Thyroid gland (tissue), 4 donors: Measurements from ENCODE around the gene ATP8B1. TPM values are rescaled to one million over a fixed set of nuclear protein-coding genes. Genes with fewer than 3 reads are reported as not detected.

ENCODE experiments used
- DNase-seq, 2 donors: peaks; one replicate each; pipeline ENCODE4 v3.0.0-alpha.2; 2019
- H3K27ac ChIP-seq, 3 donors: fragments of 200-600 bp; sonication (generic); 1 replicate in 2 of 3; 2 replicates in 1 of 3; pipeline ENCODE4 v1.5.1; 2016 to 2019; ENCODE audit warnings: mild to moderate bottlenecking in 1 of 3, moderate library complexity in 1 of 3
- H3K27me3 ChIP-seq: fragments of 200-600 bp; sonication (generic); one replicate; pipeline ENCODE4 v1.5.1; 2019
- H3K36me3 ChIP-seq, 2 donors: fragments of 200-600 bp; sonication (generic); one replicate each; pipeline ENCODE4 v1.5.1; 2016 to 2019
- H3K4me1 ChIP-seq, 2 donors: fragments of 200-600 bp; sonication (generic); one replicate each; pipeline ENCODE4 v1.5.1; 2017 to 2019
- H3K4me3 ChIP-seq, 3 donors: fragments of 200-600 bp; sonication (generic); replicated peaks in 1 of 3; 1 replicate in 2 of 3; 2 replicates in 1 of 3; pipeline ENCODE4 v1.5.1; 2016; ENCODE audit warnings: mild to moderate bottlenecking in 1 of 3
- H3K9me3 ChIP-seq: fragments of 200-600 bp; sonication (generic); one replicate; pipeline ENCODE4 v1.5.1; 2017
- POLR2A ChIP-seq, 2 donors: fragments of 450-650 bp; IDR thresholded peaks; one replicate each; pipeline ENCODE4 v1.6.1; 2017; ENCODE audit warnings: antibody characterized with exemption in 2 of 2, mild to moderate bottlenecking in 2 of 2, moderate library complexity in 1 of 2
- WGBS, 2 donors: methylation state at CpG; one replicate each; pipeline ENCODE4 v1.1.5; 2017; 5-methylcytosine and 5-hydroxymethylcytosine counted together
- intact Hi-C: fragments of 100-400 bp; cut with DNase I; formaldehyde crosslinking; loops from one replicate; pipeline ENCODE4 v1.15.1; 2023
- total RNA-seq, 4 donors: library from RNA; depleted of rRNA; stranded (reverse); fragments of >200 nt; gene quantifications; one replicate each; pipeline ENCODE4 v1.2.3, GENCODE V29; 2016
- TF ChIP-seq, protein P1 (sequence below), 6 experiments: fragments of 200-600 bp in 3 of 6; fragments of 450-650 bp in 3 of 6; sonication (generic) in 3 of 6; IDR thresholded peaks; one replicate each; pipeline ENCODE4 v1.5.1; 2016 to 2019; ENCODE audit warnings: antibody characterized with exemption in 6 of 6, mild to moderate bottlenecking in 2 of 6, inconsistent platforms in 1 of 6, moderate library complexity in 1 of 6

The ATP8B1 gene
- total RNA-seq, 4 donors from 2014 or later: 45.8 to 71.8 (median 58.2) TPM

DNA sequence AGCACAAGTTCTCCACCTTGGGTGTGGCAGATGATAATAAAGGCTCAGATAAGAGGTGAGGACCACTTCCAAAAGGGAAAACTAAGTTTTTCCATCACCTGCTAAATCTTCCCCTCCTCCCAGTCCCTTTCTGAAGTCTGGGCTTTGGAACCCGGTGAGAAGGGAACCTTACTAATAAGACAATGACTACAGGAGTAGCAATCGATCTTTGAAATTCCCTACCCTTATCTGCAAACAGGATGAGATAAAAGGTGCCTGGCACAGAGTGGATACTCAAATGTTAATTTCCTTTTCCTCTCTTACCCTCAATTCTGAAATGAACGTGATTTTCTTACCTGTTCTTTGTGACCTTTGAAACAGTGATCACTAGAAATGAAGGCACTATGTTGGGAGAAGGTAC, 111.8 kb downstream of the ATP8B1 start:
- no peak for TF ChIP-seq POLR2A (IDR thresholded peaks at IDR 0.05)
- TF ChIP-seq, protein P1, sequence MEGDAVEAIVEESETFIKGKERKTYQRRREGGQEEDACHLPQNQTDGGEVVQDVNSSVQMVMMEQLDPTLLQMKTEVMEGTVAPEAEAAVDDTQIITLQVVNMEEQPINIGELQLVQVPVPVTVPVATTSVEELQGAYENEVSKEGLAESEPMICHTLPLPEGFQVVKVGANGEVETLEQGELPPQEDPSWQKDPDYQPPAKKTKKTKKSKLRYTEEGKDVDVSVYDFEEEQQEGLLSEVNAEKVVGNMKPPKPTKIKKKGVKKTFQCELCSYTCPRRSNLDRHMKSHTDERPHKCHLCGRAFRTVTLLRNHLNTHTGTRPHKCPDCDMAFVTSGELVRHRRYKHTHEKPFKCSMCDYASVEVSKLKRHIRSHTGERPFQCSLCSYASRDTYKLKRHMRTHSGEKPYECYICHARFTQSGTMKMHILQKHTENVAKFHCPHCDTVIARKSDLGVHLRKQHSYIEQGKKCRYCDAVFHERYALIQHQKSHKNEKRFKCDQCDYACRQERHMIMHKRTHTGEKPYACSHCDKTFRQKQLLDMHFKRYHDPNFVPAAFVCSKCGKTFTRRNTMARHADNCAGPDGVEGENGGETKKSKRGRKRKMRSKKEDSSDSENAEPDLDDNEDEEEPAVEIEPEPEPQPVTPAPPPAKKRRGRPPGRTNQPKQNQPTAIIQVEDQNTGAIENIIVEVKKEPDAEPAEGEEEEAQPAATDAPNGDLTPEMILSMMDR (IDR thresholded peaks at IDR 0.05): no peak
- 65 to 81% methylated on average over 3 of the region's 3 CpGs for WGBS, 2 donors
- peak overlapping the region in 1 of 3 donors; percentile 17 for H3K27ac ChIP-seq
- H3K4me3 ChIP-seq: no peak overlapping the region
- intact Hi-C loops: loop anchor here (2.0 kb wide), 1 partner anchor 15 kb away; no protein-coding TSS in a partner anchor
- H3K9me3 ChIP-seq: no peaks in the 10 kb centered on the region
- peaks cover 6 to 10% of the 10 kb centered on the region in 2 donors for H3K36me3 ChIP-seq
- no peaks in the 10 kb centered on the region for H3K27me3 ChIP-seq
- no peak for DNase-seq
- H3K4me1 ChIP-seq: peaks cover 0 to 8% of the 10 kb centered on the region in 2 donors

DNA sequence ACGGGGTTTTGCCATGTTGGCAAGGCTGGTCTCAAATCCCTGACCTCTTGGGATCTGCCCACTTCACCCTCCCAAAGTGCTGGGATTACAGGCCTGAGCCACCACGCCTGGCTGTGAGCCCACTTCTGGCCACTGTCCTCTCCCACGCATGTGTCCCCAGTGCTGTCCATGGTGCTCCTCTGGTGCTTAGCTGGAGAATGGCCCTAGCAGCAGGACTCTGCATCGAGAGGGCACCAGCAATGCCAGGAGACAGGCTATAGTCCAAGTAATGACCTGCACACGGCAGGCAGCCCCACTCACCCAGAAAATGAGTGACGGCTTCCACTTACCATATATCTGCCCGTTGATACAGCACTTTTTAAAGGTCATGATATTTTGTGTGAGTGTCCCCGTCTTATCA, 115.1 kb downstream of the ATP8B1 start:
- Histone ChIP-seq H3K4me1 (no peaks in the 10 kb centered on the region), H3K36me3 (peaks cover 10% of the 10 kb centered on the region in 2 donors), H3K27ac (no peak overlapping the region), H3K4me3 (no peak overlapping the region), H3K27me3 (no peaks in the 10 kb centered on the region), H3K9me3 (no peaks in the 10 kb centered on the region)
- no peak for TF ChIP-seq POLR2A (IDR thresholded peaks at IDR 0.05)
- TF ChIP-seq, protein P1 (IDR thresholded peaks at IDR 0.05): no peak
- intact Hi-C loops: no loop called here
- no peak for DNase-seq
- 89 to 91% methylated on average over 6 to 8 of the region's 8 CpGs for WGBS, 2 donors

DNA sequence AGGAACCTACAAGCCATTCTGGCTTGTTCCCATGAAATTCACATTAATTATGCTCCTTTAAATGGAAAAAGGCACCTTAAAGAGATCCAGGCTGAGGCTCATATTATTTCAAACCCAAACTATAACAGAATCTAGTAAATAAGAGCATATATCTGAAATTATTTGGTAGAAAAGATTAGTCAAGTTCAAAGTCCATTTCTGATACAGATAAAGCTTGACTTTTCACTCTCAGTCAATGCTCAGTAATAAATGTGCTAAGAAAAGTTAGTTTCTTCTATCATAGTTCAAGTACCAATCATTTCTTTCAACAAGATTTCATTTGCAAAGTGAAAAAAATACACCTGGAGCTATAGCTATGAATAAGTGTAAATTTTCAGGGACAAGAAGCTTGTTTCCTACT, 119.6 kb downstream of the ATP8B1 start:
- TF ChIP-seq, protein P1 (IDR thresholded peaks at IDR 0.05): no peak
- no peak overlapping the region for H3K4me3 ChIP-seq
- peaks cover 7 to 10% of the 10 kb centered on the region in 2 donors for H3K36me3 ChIP-seq
- no peak overlapping the region for H3K27ac ChIP-seq
- H3K27me3 ChIP-seq: no peaks in the 10 kb centered on the region
- no peak for DNase-seq
- no peaks in the 10 kb centered on the region for H3K9me3 ChIP-seq
- intact Hi-C loops: no loop called here
- no peaks in the 10 kb centered on the region for H3K4me1 ChIP-seq

DNA sequence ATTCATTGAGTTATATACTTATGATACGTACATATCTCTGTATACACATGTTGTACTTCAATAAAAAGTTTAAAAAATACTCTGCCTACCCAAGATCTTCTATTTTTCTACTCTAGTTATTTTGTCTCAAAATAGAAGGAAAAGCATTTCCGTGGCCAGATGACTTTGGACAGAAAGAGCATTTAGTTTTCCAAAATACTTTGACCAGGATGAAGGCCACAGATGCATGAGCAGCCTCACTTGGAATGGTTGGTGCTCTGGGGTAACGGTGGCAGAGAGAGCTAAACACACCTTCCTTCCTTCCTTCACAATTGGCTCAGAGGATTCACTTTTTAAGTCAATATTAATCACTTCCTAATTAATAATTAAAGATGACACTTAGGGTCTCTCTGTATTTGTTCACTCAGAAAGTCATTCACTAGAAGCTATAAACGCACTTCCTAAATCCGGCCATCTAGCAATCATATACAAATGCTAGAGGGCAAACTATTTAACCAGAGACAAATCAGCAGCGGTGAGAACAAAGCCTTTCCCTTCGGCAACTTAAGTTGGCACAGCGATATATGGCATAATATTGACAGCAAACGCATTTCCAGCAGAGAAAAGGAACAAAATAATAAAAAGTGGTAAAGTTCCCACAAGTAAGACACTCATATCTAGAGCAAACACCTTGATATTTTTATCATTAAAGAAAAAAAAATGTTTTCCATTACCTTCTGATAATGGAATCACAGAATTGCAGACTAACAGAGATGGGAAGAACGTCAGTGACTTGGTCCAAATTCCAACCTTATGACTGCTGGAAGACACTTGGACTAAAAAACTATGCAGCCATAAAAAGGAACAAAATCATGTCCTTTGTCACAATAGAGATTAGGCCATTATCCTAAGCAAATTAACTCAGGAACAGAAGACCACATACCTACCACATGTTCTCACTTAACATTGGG, 125.6 kb downstream of the ATP8B1 start:
- TF ChIP-seq, protein P1 (IDR thresholded peaks at IDR 0.05): no peak
- no peak for TF ChIP-seq POLR2A (IDR thresholded peaks at IDR 0.05)
- H3K27me3 ChIP-seq: no peaks in the 10 kb centered on the region
- 88 to 90% methylated on average over 10 of the region's 10 CpGs for WGBS, 2 donors
- H3K4me1 ChIP-seq: no peaks in the 10 kb centered on the region
- peak overlapping the region in 1 of 3 donors; percentile 20 for H3K27ac ChIP-seq
- H3K4me3 ChIP-seq: no peak overlapping the region
- no peak for DNase-seq
- intact Hi-C loops: loop anchor here (2.0 kb wide), 1 partner anchor 13 kb away; no protein-coding TSS in a partner anchor
- no peaks in the 10 kb centered on the region for H3K9me3 ChIP-seq
- H3K36me3 ChIP-seq: peaks cover 2 to 5% of the 10 kb centered on the region in 2 donors

DNA sequence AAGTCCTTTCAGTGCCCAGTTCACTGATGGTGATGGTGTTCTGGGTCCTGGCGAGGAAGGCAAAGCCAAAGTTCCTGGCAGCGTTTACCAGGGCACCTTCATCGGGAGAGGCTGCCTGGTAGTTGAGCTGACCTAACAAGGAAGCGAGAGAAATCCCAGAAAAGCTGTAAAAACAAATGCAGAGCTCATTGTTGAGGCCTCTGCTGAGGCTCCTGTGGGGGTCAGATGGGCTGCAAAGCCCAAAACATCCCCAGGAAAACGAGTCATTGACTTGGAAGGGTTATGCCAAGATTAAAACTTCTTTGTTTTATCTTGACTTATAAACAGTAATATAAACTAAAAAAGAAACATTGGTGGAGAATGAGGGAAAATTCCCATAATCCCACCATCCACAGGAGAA, 128.2 kb downstream of the ATP8B1 start:
- H3K27me3 ChIP-seq: no peaks in the 10 kb centered on the region
- H3K4me1 ChIP-seq: no peaks in the 10 kb centered on the region
- peak overlapping the region in 1 of 3 donors; percentile 24 for H3K27ac ChIP-seq
- peaks cover 2 to 5% of the 10 kb centered on the region in 2 donors for H3K36me3 ChIP-seq
- intact Hi-C loops: no loop called here
- H3K9me3 ChIP-seq: no peaks in the 10 kb centered on the region
- DNase-seq: no peak
- H3K4me3 ChIP-seq: no peak overlapping the region
- TF ChIP-seq, protein P1 (IDR thresholded peaks at IDR 0.05): no peak
- TF ChIP-seq POLR2A (IDR thresholded peaks at IDR 0.05): no peak
- 79% methylated on average over 5 of the region's 5 CpGs for WGBS, 2 donors
